ENCODE measurements around the gene CCDC57.
"Not testable (repeated sequence)": the region's sequence is repeated elsewhere in the genome, so short reads cannot be mapped to it uniquely, and the experiment has no call there.

Gene CCDC57, protein sequence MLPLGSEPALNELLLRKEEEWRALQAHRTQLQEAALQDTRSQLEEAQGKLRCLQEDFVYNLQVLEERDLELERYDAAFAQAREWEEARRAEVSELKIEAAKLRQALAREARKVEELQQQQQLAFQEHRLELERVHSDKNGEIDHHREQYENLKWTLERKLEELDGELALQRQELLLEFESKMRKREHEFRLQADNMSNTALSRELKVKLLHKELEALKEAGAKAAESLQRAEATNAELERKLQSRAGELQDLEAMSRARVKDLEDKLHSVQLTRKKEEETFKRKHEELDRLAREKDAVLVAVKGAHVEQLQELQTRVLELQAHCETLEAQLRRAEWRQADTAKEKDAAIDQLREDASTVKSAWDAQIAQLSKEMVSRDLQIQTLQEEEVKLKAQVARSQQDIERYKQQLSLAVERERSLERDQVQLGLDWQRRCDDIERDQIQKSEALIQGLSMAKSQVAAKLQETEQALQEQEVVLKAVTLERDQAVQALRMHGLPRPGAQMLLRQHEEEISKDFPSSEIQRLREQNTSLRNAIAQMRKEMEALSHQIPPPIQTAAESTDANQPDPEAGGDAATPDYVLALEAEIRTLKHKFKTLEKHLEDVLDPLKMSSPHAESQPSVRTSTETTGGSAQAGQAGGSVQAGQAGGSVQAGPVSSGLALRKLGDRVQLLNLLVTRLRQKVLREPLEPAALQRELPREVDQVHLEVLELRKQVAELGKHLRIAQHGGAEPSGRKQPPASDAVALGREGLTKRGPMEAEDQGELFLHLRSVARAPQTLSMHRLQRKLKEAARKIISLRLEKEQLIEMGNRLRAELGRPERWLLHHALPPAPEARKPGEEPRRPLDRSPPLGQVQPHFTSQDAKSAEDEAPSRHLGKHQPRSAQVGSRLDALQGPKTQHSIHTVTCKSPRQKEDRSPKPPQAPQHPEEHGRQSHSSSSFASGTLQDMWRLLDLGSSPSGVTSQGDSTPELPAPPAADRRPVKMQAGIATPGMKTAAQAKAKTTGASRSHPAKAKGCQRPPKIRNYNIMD

GRCh38 chr17:82212331-82213250 lies at the start of gene CCDC57:
TSS of gene CCDC57 (minus strand) at chr17:82212842. CDS start at chr17:82201944, 10,898 bp downstream.
- in situ Hi-C loops (cut with MboI; ENCODE audit: low sequenced_read_pairs): no loop called here

DNA sequence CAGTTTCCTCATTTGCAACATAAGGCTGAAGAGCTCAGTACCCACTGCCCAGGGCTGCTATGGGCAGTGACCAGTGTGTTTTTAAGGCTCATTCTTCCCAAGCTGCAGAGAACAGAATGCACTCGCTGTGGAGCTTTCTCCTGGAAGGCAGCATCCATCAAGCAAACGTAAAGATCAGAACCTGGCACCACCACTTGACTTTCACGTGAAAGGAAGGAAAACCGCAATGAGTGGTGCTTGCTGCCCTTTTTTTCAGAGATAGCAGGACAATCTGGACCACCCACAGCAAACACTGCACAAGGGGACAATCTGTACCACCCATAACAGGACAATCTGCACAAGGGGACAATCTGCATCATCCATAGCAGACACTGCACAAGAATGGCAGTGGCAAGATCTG lies 49.7 kb upstream of the CCDC57 start:
- in situ Hi-C loops (cut with MboI; ENCODE audit: low sequenced_read_pairs): no loop called here

DNA sequence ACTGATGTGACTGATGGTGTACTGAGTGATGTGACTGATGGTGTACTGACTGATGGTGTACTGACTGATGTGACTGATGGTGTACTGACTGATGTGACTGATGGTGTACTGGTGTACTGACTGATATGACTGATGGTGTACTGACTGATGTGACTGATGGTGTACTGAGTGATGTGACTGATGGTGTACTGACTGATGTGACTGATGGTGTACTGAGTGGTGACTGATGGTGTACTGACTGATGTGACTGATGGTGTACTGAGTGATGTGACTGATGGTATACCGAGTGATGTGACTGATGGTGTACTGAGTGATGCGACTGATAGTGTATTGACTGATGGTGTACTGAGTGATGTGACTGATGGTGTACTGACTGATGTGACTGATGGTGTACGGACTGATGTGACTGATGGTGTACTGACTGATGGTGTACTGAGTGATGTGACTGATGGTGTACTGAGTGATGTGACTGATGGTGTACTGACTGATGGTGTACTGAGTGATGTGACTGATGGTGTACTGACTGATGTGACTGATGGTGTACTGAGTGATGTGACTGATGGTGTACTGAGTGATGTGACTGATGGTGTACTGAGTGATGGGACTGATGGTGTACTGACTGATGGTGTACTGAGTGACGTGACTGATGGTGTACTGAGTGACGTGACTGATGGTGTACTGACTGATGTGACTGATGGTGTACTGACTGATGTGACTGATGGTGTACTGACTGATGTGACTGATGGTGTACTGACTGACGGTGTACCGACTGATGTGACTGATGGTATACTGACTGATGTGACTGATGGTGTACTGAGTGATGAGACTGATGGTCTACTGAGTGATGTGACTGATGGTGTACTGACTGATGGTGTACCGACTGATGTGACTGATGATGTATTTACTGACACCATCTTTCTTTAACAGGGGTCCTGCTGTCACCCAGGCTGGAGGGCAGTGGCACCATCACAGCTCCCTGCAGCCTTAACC lies 47.6 kb upstream of the CCDC57 start:
- in situ Hi-C loops (cut with MboI; ENCODE audit: low sequenced_read_pairs): not testable (repeated sequence)

DNA sequence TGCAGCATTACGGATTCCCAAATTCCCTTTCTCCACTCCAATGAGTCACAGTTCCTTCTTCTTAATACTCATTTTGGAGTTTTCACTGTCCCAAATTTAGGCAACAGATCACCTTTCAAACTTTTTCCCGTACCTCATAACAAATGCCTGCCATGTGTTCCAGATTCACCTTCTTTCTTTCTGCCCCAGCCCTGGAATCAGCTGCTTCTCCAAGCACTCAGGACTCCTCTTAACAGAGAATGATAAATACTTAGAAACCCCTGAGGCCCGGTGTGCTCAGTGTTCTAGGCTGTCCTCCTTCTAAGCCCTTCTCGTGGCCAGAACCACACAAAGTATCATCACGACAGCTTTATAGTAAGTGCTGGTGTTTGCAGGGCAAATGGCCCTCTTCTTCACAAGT lies 45.9 kb upstream of the CCDC57 start:
- in situ Hi-C loops (cut with MboI; ENCODE audit: low sequenced_read_pairs): no loop called here

DNA sequence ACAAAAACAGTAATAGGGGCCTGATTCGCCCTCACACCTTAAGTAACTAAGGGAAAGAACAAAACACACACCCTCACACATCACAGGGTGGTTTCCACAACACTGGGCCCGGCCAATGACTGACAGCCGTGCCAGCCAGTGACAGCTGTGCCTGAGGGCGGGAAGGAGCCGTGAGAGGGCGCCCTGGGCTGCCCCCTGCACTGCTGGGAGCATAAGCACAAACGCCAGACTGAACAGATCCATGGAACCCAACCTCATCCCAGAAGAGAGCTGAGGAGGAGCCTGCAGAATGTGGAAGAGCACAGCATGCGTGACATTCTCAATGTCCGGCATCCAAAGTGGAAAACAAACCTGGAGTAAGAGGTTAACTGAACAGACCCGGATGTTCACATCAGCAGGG lies 44.8 kb upstream of the CCDC57 start:
- in situ Hi-C loops (cut with MboI; ENCODE audit: low sequenced_read_pairs): no loop called here

DNA sequence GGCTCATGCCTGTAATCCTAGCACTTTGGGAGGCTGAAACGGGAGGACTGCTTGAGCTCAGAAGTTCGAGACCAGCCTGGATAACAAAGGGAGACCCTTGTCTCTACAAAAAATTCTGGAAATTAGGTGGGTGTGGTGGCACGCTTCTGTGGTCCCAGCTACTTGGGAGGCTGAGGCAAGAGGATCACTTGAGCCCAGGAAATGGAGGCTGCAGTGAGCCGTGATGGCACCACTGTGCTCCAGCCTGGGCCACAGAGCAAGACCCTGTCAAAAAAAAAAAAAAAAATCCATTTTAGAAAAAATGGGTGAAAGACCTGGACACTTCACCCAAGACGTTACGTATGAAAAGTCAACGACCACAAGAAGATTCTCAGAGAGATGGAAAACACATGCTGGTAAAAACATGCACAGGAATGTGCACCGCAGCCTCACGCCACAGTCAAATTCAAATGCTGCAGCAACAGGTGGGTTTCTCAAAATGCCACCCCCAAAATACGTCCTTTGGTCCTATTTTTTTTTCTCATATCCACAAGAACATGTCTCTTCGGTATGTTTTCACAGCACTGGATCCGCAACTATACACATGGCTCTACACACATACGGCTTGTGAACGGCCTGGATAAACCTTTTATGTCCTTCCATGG lies 43.7 kb upstream of the CCDC57 start:
- in situ Hi-C loops (cut with MboI; ENCODE audit: low sequenced_read_pairs): no loop called here

GRCh38 chr17:82255402-82255972 lies 42.8 kb upstream of the CCDC57 start:
- in situ Hi-C loops (cut with MboI; ENCODE audit: low sequenced_read_pairs): no loop called here

GRCh38 chr17:82254746-82255145 lies 42.1 kb upstream of the CCDC57 start:
- in situ Hi-C loops (cut with MboI; ENCODE audit: low sequenced_read_pairs): not testable (repeated sequence)

GRCh38 chr17:82254096-82254495 lies 41.5 kb upstream of the CCDC57 start:
- in situ Hi-C loops (cut with MboI; ENCODE audit: low sequenced_read_pairs): not testable (repeated sequence)

- in situ Hi-C loops (cut with MboI; ENCODE audit: low sequenced_read_pairs): no loop called here
These were observed 40.5 kb upstream of the CCDC57 start for GRCh38 chr17:82253179-82253544.

DNA sequence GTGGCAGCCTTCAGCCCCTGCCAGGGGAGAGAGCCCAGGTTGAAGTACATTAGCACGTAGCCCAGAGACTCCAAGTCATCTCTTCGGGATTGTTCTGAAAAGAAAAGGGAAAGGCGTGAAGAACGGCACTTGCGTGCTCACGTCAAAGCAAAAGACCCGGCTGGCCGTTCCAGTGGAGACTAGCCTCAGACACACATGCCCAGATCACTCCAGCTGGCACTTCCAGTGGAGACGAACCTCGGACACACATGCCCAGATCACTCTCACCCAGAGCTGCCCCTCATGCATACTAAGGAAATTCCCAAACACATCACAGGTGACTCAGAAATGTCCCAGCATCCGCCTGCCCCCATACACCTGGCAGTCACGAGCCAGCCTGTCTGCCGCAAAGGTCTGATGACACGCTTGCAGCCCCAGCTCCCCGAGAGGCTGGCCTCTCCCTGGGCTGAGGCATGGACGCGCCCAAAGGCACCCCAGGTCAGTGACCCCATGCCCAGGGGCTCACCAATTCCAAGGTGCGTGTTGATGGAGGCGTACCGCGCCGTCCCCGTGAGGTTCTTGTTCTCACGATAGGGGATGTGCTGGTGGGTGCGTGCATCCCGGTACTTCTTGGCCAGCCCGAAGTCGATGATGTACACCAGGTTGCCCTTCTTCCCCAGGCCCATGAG lies 40.0 kb upstream of the CCDC57 start:
- in situ Hi-C loops (cut with MboI; ENCODE audit: low sequenced_read_pairs): no loop called here

DNA sequence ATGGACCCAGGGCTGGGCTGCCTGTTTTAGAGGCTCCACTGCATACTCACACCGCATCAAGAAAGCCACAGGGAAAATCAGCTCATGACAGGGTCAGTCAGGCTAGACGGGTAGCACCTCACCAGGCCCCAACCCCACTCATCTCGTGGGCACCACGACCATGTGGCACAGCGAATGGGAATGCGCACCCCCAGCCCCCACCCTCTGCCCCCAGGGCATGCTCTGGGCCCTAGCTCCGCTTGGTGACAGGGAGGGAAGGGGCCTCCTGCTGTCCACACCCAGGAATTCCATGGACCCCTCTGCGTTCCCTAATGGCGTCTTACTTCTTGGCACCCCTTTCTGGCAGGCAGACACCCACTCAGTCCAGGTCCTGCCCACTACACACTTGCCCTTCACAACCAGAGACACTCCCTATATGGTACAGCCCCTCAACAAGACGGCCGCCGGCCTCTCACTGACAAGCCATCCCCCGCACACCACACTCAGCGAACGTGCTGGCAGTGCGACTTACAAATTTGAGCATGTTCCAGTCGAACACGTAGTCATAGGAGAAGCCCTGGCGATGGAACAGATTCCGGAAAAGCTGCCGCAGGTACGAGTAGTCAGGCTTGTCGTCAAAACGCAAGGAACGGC lies 38.3 kb upstream of the CCDC57 start:
- in situ Hi-C loops (cut with MboI; ENCODE audit: low sequenced_read_pairs): no loop called here

DNA sequence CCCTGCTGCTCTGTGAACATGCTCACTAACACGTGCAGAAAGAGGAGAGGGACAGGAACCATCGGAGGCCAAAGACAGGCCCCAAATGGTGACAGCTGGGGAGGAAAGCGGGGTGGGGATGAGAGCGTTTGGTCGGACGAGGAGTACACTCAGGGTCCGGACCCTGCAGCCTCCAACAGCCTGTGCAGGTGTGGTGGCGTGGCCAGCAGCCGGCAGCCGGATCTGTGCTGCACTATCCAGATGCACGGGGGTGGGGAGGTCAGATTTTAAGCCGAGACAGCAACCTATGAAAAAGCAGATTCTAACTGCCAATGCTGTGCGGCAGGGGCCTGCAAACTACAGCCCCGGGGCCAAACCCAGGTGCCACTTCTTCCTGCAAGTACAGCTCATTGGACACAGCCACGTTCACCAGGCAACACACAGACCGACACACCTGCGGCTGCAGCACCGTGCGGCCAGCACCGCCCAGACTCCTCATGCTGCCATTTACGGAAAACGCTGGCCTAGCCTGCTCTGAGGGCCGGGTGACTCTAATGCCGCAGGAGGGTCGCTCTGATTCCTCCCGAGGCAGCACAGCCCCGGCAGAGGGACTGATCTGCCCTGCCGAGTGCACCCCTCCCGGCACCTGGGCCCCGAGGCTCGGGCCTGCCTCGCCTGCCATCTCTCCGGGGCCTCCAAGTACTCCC lies 37.4 kb upstream of the CCDC57 start:
- in situ Hi-C loops (cut with MboI; ENCODE audit: low sequenced_read_pairs): no loop called here

- in situ Hi-C loops (cut with MboI; ENCODE audit: low sequenced_read_pairs): no loop called here
These were observed 36.4 kb upstream of the CCDC57 start for GRCh38 chr17:82248815-82249674.

DNA sequence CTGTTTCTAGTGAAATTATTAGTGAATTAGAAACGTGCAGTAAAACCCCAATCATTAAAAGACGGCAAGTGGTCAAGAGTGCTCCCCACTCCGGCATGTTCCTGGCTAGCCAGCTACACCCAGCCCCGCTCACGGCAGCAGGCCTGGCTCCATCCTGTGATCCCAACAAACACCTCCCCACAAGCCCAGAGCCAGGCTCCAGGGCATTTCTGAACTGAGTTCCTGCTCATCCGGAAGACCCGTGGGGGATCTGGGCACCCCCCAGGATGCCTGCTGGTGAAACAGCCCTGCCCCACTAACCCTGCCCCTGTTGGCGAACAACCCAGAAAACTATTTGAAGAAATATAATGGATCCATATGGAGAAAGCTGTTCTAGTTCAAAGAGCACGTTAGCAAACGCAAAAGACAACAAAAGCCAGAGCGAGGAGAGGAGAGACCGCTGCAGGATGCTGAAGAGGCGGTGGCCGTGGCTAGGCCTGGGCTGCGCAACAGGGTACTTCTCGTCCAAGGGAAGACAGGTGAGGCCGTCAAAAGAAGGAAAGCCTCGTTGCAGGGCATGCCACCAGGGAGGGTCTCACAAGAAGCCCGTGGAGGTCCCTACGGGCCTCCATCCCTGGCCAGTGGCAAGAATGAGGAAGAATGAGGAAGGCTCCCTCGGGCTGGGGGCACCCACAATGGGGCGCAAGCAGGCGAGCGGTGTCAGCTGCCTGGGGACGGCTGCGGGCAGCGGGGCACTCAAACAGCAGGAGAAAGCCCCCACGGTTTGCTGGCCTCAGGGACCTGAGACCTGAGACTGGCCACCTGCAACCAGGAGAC lies 35.4 kb upstream of the CCDC57 start:
- in situ Hi-C loops (cut with MboI; ENCODE audit: low sequenced_read_pairs): no loop called here
